Measurements from ENCODE around the gene RASL12. TPM values are rescaled to one million over a fixed set of nuclear protein-coding genes. Genes with fewer than 3 reads are reported as not detected.
"Not testable (repeated sequence)": the region's sequence is repeated elsewhere in the genome, so short reads cannot be mapped to it uniquely, and the experiment has no call there.

Gene RASL12
- total RNA-seq, 1 donor from 2014 or later, result 1.4 TPM

- not testable (repeated sequence) for DNase-seq
These were observed 8.0 kb upstream of the RASL12 start for GRCh38 chr15:65075607-65076395.

GRCh38 chr15:65074946-65075345 lies 7.2 kb upstream of the RASL12 start:
- not testable (repeated sequence) for DNase-seq

DNA sequence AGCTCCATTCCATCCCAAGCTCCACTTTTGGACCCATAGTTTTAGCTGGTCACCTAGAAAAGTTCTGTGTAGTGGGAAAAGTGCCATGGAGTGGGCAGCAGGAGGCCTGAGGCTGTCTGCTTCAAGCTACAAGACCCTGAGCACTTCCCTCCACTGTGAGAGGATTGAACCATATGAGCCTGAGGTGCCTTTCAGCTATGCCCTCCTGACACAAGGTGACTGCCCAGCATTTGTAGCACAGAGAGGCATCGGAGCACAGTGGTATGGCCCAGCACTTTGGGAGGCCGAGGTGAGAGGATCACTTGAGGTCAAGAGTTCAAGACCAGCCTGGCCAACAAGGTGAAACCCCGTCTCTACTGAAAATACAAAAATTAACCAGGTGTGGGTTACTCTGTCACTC lies 4.8 kb upstream of the RASL12 start:
- DNase-seq, result no peak

GRCh38 chr15:65072027-65072426 lies 4.2 kb upstream of the RASL12 start:
- DNase-seq, result no peak

- no peak for DNase-seq
These were observed 3.6 kb upstream of the RASL12 start for GRCh38 chr15:65071381-65071811.

- DNase-seq, result no peak
These were observed 2.2 kb upstream of the RASL12 start for GRCh38 chr15:65069779-65070546.

GRCh38 chr15:65069179-65069578 lies 1.4 kb upstream of the RASL12 start:
- no peak for DNase-seq

GRCh38 chr15:65068403-65068788 lies 605 bp upstream of the RASL12 start:
- no peak for DNase-seq

DNA sequence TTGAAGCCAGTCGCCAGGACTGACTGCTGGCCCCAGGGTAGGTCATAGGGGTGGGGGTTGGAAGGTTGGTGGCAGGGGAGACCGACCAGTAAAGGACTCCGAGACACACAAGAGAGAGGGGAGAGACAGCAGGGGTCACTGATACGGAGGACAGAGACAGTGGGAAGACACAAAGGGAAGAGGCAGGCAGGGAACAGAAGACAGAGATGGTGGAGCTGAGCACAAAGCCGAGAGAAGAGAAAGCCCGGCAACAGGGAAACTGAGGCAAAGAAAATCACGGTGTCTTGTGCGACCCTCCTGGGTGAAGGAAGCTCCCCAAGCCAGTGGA lies 510 bp downstream of the RASL12 start:
- no peak for DNase-seq

GRCh38 chr15:65066635-65067316 lies 1.0 kb downstream of the RASL12 start:
- no peak for DNase-seq

DNA sequence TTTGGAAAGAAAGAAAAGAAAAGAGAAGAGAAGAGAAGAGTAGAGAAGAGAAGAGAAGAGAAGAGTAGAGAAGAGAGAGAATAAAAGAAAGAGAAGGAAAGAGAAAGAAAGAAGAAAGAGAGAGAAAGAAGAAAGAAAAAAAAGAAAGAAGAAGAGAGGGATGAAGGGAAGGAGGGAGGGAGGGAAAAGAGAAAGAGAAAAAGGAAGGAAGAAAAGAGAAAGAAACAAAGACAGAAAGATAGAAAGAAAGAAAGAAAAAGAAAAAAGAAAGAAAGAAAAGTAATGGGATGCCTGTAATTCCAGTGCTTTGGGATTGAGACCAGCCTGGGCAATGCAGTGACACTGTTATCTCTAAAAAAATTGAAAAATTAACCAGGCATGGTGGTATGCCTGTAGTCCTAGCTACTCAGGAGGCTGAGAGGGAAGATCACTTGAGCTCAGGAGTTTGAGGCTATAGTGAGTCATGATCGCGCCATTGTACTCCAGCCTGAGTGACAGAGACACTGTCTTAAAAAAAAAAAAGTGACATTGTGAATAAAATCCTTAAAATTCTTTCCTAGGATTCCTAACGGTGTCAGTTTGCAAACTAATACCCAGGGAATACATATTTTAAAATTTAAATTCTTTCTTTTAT lies 1.7 kb downstream of the RASL12 start:
- DNase-seq, result no peak

GRCh38 chr15:65062726-65063125 lies 5.1 kb downstream of the RASL12 start:
- no peak for DNase-seq

DNA sequence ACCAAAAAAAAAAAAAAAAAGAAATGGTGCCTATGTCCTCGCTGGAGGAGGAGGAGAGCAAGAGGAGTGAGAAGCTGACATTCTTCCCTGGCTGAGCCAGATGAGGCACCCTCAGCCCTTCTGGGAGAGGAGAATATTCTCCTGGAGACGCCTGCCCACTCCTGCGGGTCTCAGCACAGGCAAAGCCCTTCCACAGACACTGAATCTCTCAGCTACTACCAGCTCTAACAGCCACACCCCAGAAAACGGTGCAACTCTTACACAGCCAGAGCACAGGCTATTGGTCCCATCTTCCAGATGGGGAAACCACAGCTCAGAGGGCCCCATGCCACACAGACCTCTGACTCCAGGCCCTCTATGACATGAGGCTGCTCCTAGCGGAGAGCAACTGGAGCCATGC lies 5.7 kb downstream of the RASL12 start:
- DNase-seq, result no peak

DNA sequence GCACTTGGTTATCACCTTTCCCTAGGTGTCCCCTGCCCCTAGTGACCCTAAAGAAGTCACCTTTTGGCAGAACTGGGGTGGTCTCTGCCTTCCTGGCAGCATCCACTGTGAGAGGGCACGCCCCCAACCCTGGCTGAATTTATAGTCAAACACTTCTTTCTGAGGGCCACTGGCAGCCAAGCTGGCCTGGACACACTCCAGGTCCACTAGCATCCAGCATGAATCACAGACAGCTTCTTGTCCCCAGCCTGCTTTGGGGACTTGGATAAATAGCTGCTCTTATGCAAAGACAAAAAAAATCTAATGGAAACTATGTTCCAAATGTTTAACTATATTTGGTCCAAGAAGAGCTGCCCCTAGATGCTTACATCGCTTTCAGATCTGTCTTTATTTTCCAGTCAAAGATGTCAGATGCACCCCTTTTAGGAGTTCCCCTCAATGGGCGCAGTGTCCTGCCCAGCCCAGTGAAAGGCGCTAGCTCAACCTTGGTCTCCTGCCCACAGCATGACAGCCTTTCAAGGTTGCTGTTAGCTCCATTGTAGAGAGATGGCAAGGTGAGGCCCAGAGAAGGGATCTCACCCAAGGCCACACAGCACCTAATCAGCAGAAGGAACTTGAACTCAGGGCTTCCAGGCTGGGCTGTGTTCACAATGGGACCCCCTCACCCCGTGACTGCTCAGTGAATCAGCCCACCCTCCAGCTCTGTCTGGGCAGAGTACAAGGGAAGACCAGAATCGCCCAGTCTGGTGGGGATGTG lies 7.0 kb downstream of the RASL12 start:
- DNase-seq, result peak; percentile 24

DNA sequence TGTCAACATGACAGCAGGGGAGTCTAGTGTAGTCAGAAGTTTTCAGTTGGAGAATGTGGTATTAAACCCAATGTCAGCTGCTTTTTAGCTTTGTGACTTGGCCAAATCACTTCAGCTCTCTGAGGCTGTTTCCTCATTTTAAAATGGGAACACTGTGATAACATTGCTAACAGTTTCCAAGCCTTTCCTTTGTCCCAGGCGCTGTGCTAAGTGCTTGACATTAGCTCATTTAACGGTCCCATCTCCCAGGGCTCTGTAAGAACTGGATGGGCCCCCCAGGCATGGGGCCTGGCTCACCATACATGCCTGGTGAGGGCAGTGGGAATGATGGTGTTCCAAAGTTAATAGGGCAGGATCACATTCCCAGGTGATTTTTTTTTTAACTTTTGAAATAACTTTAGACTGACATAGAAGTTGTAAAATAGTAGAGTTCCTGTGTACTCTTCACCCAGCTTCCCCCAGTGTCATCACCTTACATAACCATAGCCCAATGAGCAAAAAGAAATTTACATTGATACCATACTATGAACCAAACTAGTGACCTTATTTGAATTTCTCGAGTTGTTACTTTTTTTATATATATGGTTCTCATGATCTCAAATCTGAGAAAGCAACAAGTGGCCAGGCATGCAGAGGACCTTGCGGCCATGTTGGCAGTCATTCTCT lies 7.7 kb downstream of the RASL12 start:
- no peak for DNase-seq

DNA sequence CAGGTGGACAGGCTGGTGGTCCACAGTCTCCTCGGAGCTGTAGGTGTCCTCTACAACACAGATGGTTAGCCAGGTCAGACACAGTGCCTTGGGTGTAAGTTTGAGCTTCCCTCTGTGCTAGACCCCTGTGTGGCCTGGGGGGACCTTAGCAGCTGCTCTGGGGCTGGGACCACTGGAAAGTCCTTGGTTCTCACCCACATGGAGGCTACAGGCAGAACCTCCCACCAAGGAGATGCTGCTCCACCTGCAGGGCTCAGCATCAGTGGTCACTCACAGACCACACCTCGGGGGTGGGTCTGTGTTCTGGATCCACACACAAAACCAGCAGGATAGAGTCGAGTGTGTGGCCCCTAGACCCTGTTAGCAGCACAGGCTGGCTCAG lies 8.4 kb downstream of the RASL12 start:
- no peak for DNase-seq

- DNase-seq, result no peak
These were observed 9.1 kb downstream of the RASL12 start for GRCh38 chr15:65058394-65059368.

GRCh38 chr15:65057549-65057940 lies 10.2 kb downstream of the RASL12 start:
- DNase-seq, result no peak

DNA sequence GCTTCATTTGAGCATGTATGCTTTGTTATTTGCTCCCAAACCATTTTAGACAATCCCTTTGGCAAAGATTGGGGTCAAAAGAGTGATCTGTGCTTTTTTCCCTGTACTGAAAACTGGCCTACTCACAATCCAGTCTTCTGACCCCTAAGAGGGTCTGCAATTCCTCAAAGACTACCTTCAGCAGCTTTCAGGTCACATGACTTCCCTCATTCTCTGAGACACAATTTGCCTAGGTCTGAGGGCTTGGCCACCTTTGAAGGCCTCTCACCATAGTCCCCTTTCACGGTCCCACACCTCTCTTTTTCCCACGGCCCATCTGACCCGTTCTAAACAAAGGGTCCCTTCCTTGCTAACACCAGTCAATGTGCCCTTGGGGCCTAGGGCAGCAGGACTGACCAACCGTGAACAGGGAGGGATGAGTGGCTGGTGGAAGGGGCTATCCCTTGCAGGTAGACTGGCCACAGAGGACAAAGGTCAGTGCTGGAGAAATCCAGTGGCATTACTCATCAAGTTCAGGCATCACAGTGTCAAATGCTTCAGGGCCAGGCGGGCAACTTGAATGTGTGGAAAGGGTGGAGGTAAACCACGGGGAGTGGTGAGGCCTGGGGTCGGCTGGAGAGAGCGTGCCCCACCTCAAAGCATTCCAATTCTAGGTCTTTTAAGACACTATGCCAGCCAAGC lies 10.8 kb downstream of the RASL12 start:
- DNase-seq, result no peak

GRCh38 chr15:65056106-65056505 lies 11.7 kb downstream of the RASL12 start:
- no peak for DNase-seq
